Suppressor macrophage (primary cell): ENCODE results near the gene AHSA1.

Experiments
- DNase-seq, 4 experiments: peaks; one replicate each; pipeline ENCODE4 v3.0.0-alpha.2; 2020 to 2022

Gene AHSA1

GRCh38 chr14:77509366-77509765 lies 51.5 kb downstream of the AHSA1 start:
- DNase-seq: no peak

- DNase-seq: no peak
These were observed 53.7 kb downstream of the AHSA1 start for GRCh38 chr14:77511486-77512162.

- no peak for DNase-seq
These were observed 58.2 kb downstream of the AHSA1 start for GRCh38 chr14:77516126-77516525.
